ENCODE measurements around the gene UFSP2. TPM values are rescaled to one million over a fixed set of nuclear protein-coding genes. Genes with fewer than 3 reads are reported as not detected.

Gene UFSP2
- total RNA-seq, 1 donor from 2014 or later = 36.1 TPM

GRCh38 chr4:185465707-185466106 is 39.9 kb upstream of the UFSP2 start:
- Mint-ChIP-seq H3K4me1 (peaks cover 15% of the 10 kb centered on the region), H3K4me3 (no peak overlapping the region), H3K9me3 (no peaks in the 10 kb centered on the region), H3K27ac (no peak overlapping the region), H3K36me3 (no peaks in the 10 kb centered on the region), H3K27me3 (ENCODE audit: low read depth) (peaks cover 45% of the 10 kb centered on the region)
- TF ChIP-seq CTCF (IDR thresholded peaks at IDR 0.05; ENCODE audit: unreplicated experiment) = no peak
- DNase-seq (ENCODE audit: low spot score in 2 of 2, unreplicated experiment in 2 of 2) = no peak

GRCh38 chr4:185464887-185465286 is 39.1 kb upstream of the UFSP2 start:
- Mint-ChIP-seq H3K4me3 (no peak overlapping the region), H3K9me3 (no peaks in the 10 kb centered on the region), H3K27ac (no peak overlapping the region), H3K4me1 (peaks cover 15% of the 10 kb centered on the region), H3K27me3 (ENCODE audit: low read depth) (peaks cover 39% of the 10 kb centered on the region), H3K36me3 (no peaks in the 10 kb centered on the region)
- DNase-seq (ENCODE audit: low spot score in 2 of 2, unreplicated experiment in 2 of 2) = no peak
- no peak for TF ChIP-seq CTCF (IDR thresholded peaks at IDR 0.05; ENCODE audit: unreplicated experiment)

GRCh38 chr4:185464183-185464582 is 38.4 kb upstream of the UFSP2 start:
- TF ChIP-seq CTCF (IDR thresholded peaks at IDR 0.05; ENCODE audit: unreplicated experiment) = no peak
- Mint-ChIP-seq H3K9me3 (no peaks in the 10 kb centered on the region), H3K4me1 (peaks cover 15% of the 10 kb centered on the region), H3K27me3 (ENCODE audit: low read depth) (peaks cover 32% of the 10 kb centered on the region), H3K36me3 (no peaks in the 10 kb centered on the region), H3K4me3 (no peak overlapping the region), H3K27ac (no peak overlapping the region)
- no peak for DNase-seq (ENCODE audit: low spot score in 2 of 2, unreplicated experiment in 2 of 2)

- DNase-seq (ENCODE audit: low spot score in 2 of 2, unreplicated experiment in 2 of 2) = no peak
- Mint-ChIP-seq H3K4me1 (peaks cover 15% of the 10 kb centered on the region), H3K4me3 (no peak overlapping the region), H3K9me3 (no peaks in the 10 kb centered on the region), H3K36me3 (no peaks in the 10 kb centered on the region), H3K27ac (no peak overlapping the region), H3K27me3 (ENCODE audit: low read depth) (peaks cover 26% of the 10 kb centered on the region)
- no peak for TF ChIP-seq CTCF (IDR thresholded peaks at IDR 0.05; ENCODE audit: unreplicated experiment)
Measured at GRCh38 chr4:185463541-185463940, 37.8 kb upstream of the UFSP2 start.

GRCh38 chr4:185461565-185461964 is 35.8 kb upstream of the UFSP2 start:
- no peak for DNase-seq (ENCODE audit: low spot score in 2 of 2, unreplicated experiment in 2 of 2)
- no peak for TF ChIP-seq CTCF (IDR thresholded peaks at IDR 0.05; ENCODE audit: unreplicated experiment)
- no peak overlapping the region for H3K27ac Mint-ChIP-seq
- H3K9me3 Mint-ChIP-seq = no peaks in the 10 kb centered on the region
- H3K4me1 Mint-ChIP-seq = peaks cover 15% of the 10 kb centered on the region
- H3K4me3 Mint-ChIP-seq = no peak overlapping the region
- no peaks in the 10 kb centered on the region for H3K36me3 Mint-ChIP-seq
- H3K27me3 Mint-ChIP-seq (ENCODE audit: low read depth) = peaks cover 10% of the 10 kb centered on the region

GRCh38 chr4:185457136-185457535 is 31.4 kb upstream of the UFSP2 start:
- Mint-ChIP-seq H3K27ac (no peak overlapping the region), H3K4me1 (no peaks in the 10 kb centered on the region), H3K4me3 (no peak overlapping the region), H3K9me3 (no peaks in the 10 kb centered on the region), H3K36me3 (no peaks in the 10 kb centered on the region), H3K27me3 (ENCODE audit: low read depth) (no peaks in the 10 kb centered on the region)
- no peak for DNase-seq (ENCODE audit: low spot score in 2 of 2, unreplicated experiment in 2 of 2)
- no peak for TF ChIP-seq CTCF (IDR thresholded peaks at IDR 0.05; ENCODE audit: unreplicated experiment)

Data from mesothelial cell of epicardium (in vitro differentiated cells).